Ishikawa (cell line): Measurements from ENCODE around the gene RALGPS1.

Experiments used
- CEBPB ChIP-seq: IDR thresholded peaks from 2 replicates; pipeline ENCODE4 v1.6.1; 2012
- CREB1 ChIP-seq: IDR thresholded peaks from 2 replicates; pipeline ENCODE4 v1.6.1; 2012; ENCODE audit warnings: low read depth
- EGR1 ChIP-seq: IDR thresholded peaks from 2 replicates; pipeline ENCODE4 v1.6.1; 2012
- EP300 ChIP-seq: IDR thresholded peaks from 2 replicates; pipeline ENCODE4 v1.6.1; 2012; ENCODE audit warnings: borderline replicate concordance
- FOXM1 ChIP-seq: IDR thresholded peaks from 2 replicates; pipeline ENCODE4 v1.6.1; 2012; ENCODE audit warnings: low read depth, borderline replicate concordance
- NFIC ChIP-seq: IDR thresholded peaks from 2 replicates; pipeline ENCODE4 v1.6.1; 2012
- RAD21 ChIP-seq: IDR thresholded peaks from 2 replicates; pipeline ENCODE4 v1.6.1; 2012; ENCODE audit warnings: low read depth
- TAF1 ChIP-seq: IDR thresholded peaks from 2 replicates; pipeline ENCODE4 v1.6.1; 2012; ENCODE audit warnings: low read depth, mild to moderate bottlenecking
- TCF12 ChIP-seq: IDR thresholded peaks from 2 replicates; pipeline ENCODE4 v1.6.1; 2012; ENCODE audit warnings: low read depth
- TEAD4 ChIP-seq: IDR thresholded peaks from 2 replicates; pipeline ENCODE4 v1.6.1; 2012
- YY1 ChIP-seq: IDR thresholded peaks from 2 replicates; pipeline ENCODE4 v1.6.1; 2012; ENCODE audit warnings: low read depth
- ZBTB7A ChIP-seq: IDR thresholded peaks from 2 replicates; pipeline ENCODE4 v1.6.1; 2012; ENCODE audit warnings: low read depth
- TF ChIP-seq, protein P1 (sequence below): IDR thresholded peaks from 2 replicates; pipeline ENCODE4 v1.6.1; 2012; ENCODE audit warnings: low read depth, mild to moderate bottlenecking
- TF ChIP-seq, protein P2 (sequence below): IDR thresholded peaks from 2 replicates; pipeline ENCODE4 v1.6.1; 2012
- TF ChIP-seq, protein P3 (sequence below): IDR thresholded peaks from 2 replicates; pipeline ENCODE4 v1.6.1; 2012

Gene RALGPS1

GRCh38 chr9:126933334-126933980, 18.9 kb downstream of the RALGPS1 start:
- no peak for TF ChIP-seq TAF1
- TF ChIP-seq RAD21: no peak
- TF ChIP-seq TEAD4: no peak
- TF ChIP-seq CEBPB: no peak
- TF ChIP-seq TCF12: no peak
- no peak for TF ChIP-seq NFIC
- no peak for TF ChIP-seq FOXM1
- no peak for TF ChIP-seq ZBTB7A
- TF ChIP-seq EGR1: no peak
- TF ChIP-seq, protein P1, sequence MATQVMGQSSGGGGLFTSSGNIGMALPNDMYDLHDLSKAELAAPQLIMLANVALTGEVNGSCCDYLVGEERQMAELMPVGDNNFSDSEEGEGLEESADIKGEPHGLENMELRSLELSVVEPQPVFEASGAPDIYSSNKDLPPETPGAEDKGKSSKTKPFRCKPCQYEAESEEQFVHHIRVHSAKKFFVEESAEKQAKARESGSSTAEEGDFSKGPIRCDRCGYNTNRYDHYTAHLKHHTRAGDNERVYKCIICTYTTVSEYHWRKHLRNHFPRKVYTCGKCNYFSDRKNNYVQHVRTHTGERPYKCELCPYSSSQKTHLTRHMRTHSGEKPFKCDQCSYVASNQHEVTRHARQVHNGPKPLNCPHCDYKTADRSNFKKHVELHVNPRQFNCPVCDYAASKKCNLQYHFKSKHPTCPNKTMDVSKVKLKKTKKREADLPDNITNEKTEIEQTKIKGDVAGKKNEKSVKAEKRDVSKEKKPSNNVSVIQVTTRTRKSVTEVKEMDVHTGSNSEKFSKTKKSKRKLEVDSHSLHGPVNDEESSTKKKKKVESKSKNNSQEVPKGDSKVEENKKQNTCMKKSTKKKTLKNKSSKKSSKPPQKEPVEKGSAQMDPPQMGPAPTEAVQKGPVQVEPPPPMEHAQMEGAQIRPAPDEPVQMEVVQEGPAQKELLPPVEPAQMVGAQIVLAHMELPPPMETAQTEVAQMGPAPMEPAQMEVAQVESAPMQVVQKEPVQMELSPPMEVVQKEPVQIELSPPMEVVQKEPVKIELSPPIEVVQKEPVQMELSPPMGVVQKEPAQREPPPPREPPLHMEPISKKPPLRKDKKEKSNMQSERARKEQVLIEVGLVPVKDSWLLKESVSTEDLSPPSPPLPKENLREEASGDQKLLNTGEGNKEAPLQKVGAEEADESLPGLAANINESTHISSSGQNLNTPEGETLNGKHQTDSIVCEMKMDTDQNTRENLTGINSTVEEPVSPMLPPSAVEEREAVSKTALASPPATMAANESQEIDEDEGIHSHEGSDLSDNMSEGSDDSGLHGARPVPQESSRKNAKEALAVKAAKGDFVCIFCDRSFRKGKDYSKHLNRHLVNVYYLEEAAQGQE: no peak
- TF ChIP-seq, protein P2, sequence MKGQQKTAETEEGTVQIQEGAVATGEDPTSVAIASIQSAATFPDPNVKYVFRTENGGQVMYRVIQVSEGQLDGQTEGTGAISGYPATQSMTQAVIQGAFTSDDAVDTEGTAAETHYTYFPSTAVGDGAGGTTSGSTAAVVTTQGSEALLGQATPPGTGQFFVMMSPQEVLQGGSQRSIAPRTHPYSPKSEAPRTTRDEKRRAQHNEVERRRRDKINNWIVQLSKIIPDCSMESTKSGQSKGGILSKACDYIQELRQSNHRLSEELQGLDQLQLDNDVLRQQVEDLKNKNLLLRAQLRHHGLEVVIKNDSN: no peak
- no peak for TF ChIP-seq CREB1
- no peak for TF ChIP-seq EP300
- TF ChIP-seq, protein P3, sequence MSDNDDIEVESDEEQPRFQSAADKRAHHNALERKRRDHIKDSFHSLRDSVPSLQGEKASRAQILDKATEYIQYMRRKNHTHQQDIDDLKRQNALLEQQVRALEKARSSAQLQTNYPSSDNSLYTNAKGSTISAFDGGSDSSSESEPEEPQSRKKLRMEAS: no peak

- TF ChIP-seq EP300: no peak
- no peak for TF ChIP-seq TCF12
- no peak for TF ChIP-seq NFIC
Observed at GRCh38 chr9:126934441-126934840, 19.9 kb downstream of the RALGPS1 start.

DNA sequence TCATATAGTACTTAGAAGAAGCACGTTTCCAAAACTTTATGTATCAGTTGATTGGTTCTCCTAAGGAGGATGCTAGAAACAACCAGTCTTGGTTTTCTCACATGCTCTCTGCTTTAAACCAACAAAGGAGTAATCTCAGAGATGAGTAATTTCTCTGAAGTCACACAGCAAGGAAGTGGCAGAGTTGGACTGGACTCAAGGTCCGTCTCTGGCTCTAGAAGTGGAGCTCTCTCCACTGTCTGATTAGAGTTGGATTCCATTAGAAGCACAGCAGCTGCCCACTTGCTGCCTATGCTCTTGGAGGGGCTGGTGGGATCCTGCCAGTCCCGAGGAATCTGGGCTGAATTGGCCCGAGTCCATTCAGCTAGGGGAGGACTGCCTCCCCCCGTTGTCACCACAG, 21.0 kb downstream of the RALGPS1 start:
- TF ChIP-seq TEAD4: no peak
- no peak for TF ChIP-seq FOXM1
- no peak for TF ChIP-seq TCF12
- no peak for TF ChIP-seq CEBPB
- TF ChIP-seq TAF1: no peak
- no peak for TF ChIP-seq YY1

DNA sequence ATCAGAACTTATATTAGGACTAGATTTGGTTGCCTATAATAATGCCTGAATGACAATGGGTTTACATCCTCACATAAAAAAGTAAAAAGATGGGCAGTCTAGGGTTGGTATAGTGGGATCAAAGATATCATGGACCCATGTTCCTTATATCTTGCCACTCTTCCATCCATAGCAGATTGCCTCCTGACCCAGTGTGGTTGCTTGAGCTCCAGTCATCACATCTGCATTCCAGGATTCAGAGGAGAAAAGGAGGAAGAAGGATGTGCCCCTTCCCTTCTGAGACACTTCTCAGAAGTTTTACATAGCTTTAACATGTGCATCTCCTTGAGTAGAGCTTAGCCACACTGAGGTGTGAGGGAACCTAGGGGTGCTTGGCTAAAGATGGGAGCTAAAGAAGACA, 22.9 kb downstream of the RALGPS1 start:
- TF ChIP-seq, protein P1: no peak
- TF ChIP-seq EGR1 (no peak), EP300 (no peak), TAF1 (no peak), ZBTB7A (no peak), TCF12 (no peak), RAD21 (no peak), CEBPB (no peak), CREB1 (no peak)
- TF ChIP-seq, protein P2: no peak
- TF ChIP-seq, protein P3: no peak

- TF ChIP-seq TAF1: no peak
- no peak for TF ChIP-seq TCF12
- TF ChIP-seq, protein P2: no peak
- TF ChIP-seq CREB1: no peak
- no peak for TF ChIP-seq NFIC
- no peak for TF ChIP-seq FOXM1
- TF ChIP-seq, protein P1: no peak
- TF ChIP-seq, protein P3: no peak
- no peak for TF ChIP-seq EGR1
- no peak for TF ChIP-seq RAD21
- TF ChIP-seq CEBPB: no peak
- TF ChIP-seq ZBTB7A: no peak
- no peak for TF ChIP-seq YY1
- no peak for TF ChIP-seq TEAD4
- no peak for TF ChIP-seq EP300
Observed at GRCh38 chr9:126938327-126938726, 23.7 kb downstream of the RALGPS1 start.
